Ammon's horn (tissue), 1 donor: Measurements from ENCODE around the gene SRPK2.
"Not testable (repeated sequence)": the region's sequence is repeated elsewhere in the genome, so short reads cannot be mapped to it uniquely, and the experiment has no call there.

ENCODE experiments used
- DNase-seq: peaks from one replicate; pipeline ENCODE4 v3.0.0-alpha.2; 2016; ENCODE audit warnings: low spot score

Gene SRPK2

GRCh38 chr7:105267244-105267643, 121.5 kb downstream of the SRPK2 start:
- no peak for DNase-seq

GRCh38 chr7:105264707-105265106, 124.0 kb downstream of the SRPK2 start:
- no peak for DNase-seq

- DNase-seq = no peak
Observed at GRCh38 chr7:105261689-105262088, 127.0 kb downstream of the SRPK2 start.

- not testable (repeated sequence) for DNase-seq
Observed at GRCh38 chr7:105260201-105260871, 128.4 kb downstream of the SRPK2 start.

GRCh38 chr7:105258919-105259318, 129.8 kb downstream of the SRPK2 start:
- not testable (repeated sequence) for DNase-seq

GRCh38 chr7:105257338-105257737, 131.4 kb downstream of the SRPK2 start:
- DNase-seq = no peak

- no peak for DNase-seq
Observed at GRCh38 chr7:105256761-105257231, 131.9 kb downstream of the SRPK2 start.

- DNase-seq = no peak
Observed at GRCh38 chr7:105250706-105251105, 138.0 kb downstream of the SRPK2 start.

GRCh38 chr7:105250239-105250638, 138.5 kb downstream of the SRPK2 start:
- DNase-seq = no peak

GRCh38 chr7:105249216-105249615, 139.5 kb downstream of the SRPK2 start:
- DNase-seq = no peak

GRCh38 chr7:105246679-105247078, 142.0 kb downstream of the SRPK2 start:
- DNase-seq = no peak

GRCh38 chr7:105246256-105246655, 142.5 kb downstream of the SRPK2 start:
- DNase-seq = no peak

- no peak for DNase-seq
Observed at GRCh38 chr7:105245398-105246114, 143.2 kb downstream of the SRPK2 start.

- DNase-seq = no peak
Observed at GRCh38 chr7:105244594-105244993, 144.1 kb downstream of the SRPK2 start.

- DNase-seq = no peak
Observed at GRCh38 chr7:105241198-105241597, 147.5 kb downstream of the SRPK2 start.

- DNase-seq = no peak
Observed at GRCh38 chr7:105238198-105238765, 150.4 kb downstream of the SRPK2 start.

- no peak for DNase-seq
Observed at GRCh38 chr7:105234886-105235285, 153.8 kb downstream of the SRPK2 start.

- not testable (repeated sequence) for DNase-seq
Observed at GRCh38 chr7:105232829-105233291, 155.9 kb downstream of the SRPK2 start.

- DNase-seq = no peak
Observed at GRCh38 chr7:105230486-105230885, 158.2 kb downstream of the SRPK2 start.

- DNase-seq = no peak
Observed at GRCh38 chr7:105229641-105230040, 159.1 kb downstream of the SRPK2 start.

GRCh38 chr7:105228555-105228954, 160.2 kb downstream of the SRPK2 start:
- DNase-seq = no peak

- DNase-seq = no peak
Observed at GRCh38 chr7:105227391-105227790, 161.3 kb downstream of the SRPK2 start.
